SK-N-SH treated with all-trans-retinoic acid at 6 μM for 48 hours (cell line): ENCODE results near the gene UQCRFS1.

Source experiments
- ATAC-seq: fragments of 200-7000 bp; cut with Tn5 transposase; 3 replicates; pipeline ENCODE4 v1.9.1; 2020; ENCODE audit warnings: mild to moderate bottlenecking, moderate library complexity
- ARNTL ChIP-seq: fragments of 450-650 bp; formaldehyde crosslinking; IDR thresholded peaks from 2 replicates; pipeline ENCODE4 v1.5.0; 2020; ENCODE audit warnings: low read depth, mild to moderate bottlenecking, moderate library complexity, borderline replicate concordance
- BACH2 ChIP-seq: fragments of 250-450 bp; sonication (Bioruptor Pico); IDR thresholded peaks from 2 replicates; pipeline ENCODE4 v1.9.0; 2021; ENCODE audit warnings: mild to moderate bottlenecking, borderline replicate concordance
- CREB5 ChIP-seq: fragments of 250-450 bp; sonication (Bioruptor Pico); IDR thresholded peaks from 2 replicates; pipeline ENCODE4 v1.5.1; 2020; ENCODE audit warnings: low read depth, mild to moderate bottlenecking, moderate library complexity
- CSDC2 ChIP-seq: fragments of 250-450 bp; sonication (Bioruptor Pico); IDR thresholded peaks from 2 replicates; pipeline ENCODE4 v1.5.0; 2020; ENCODE audit warnings: mild to moderate bottlenecking, moderate library complexity
- ESRRG ChIP-seq: fragments of 250-450 bp; sonication (Bioruptor Pico); IDR thresholded peaks from 2 replicates; pipeline ENCODE4 v1.6.1; 2021; ENCODE audit warnings: mild to moderate bottlenecking
- GLIS3 ChIP-seq: fragments of 250-450 bp; sonication (Bioruptor Pico); IDR thresholded peaks from 2 replicates; pipeline ENCODE4 v1.5.0; 2020; ENCODE audit warnings: mild to moderate bottlenecking, moderate library complexity
- ISL1 ChIP-seq: fragments of 250-450 bp; sonication (Bioruptor Pico); IDR thresholded peaks from 2 replicates; pipeline ENCODE4 v2.1.2; 2022; ENCODE audit warnings: mild to moderate bottlenecking, moderate library complexity
- OSR1 ChIP-seq: fragments of 250-450 bp; sonication (Bioruptor Pico); IDR thresholded peaks from 2 replicates; pipeline ENCODE4 v1.8.0; 2022; ENCODE audit warnings: moderate library complexity, mild to moderate bottlenecking, inconsistent platforms
- PPARA ChIP-seq: fragments of 250-450 bp; sonication (Bioruptor Pico); IDR thresholded peaks from 2 replicates; pipeline ENCODE4 v1.5.0; 2020; ENCODE audit warnings: mild to moderate bottlenecking, borderline replicate concordance
- RARB ChIP-seq: fragments of 250-450 bp; sonication (Bioruptor Pico); IDR thresholded peaks from 2 replicates; pipeline ENCODE4 v1.8.0; 2021; ENCODE audit warnings: mild to moderate bottlenecking, moderate library complexity
- SNAI2 ChIP-seq: fragments of 250-450 bp; sonication (Bioruptor Pico); IDR thresholded peaks from 2 replicates; pipeline ENCODE4 v1.5.0; 2020; ENCODE audit warnings: mild to moderate bottlenecking, moderate library complexity
- TCF4 ChIP-seq: fragments of 250-450 bp; sonication (Bioruptor Pico); IDR thresholded peaks from 2 replicates; pipeline ENCODE4 v1.8.0; 2021; ENCODE audit warnings: mild to moderate bottlenecking, moderate library complexity, borderline replicate concordance
- TOX ChIP-seq: fragments of 250-450 bp; sonication (Bioruptor Pico); IDR thresholded peaks from 2 replicates; pipeline ENCODE4 v1.8.0; 2021; ENCODE audit warnings: mild to moderate bottlenecking, moderate library complexity, borderline replicate concordance
- ZFP30 ChIP-seq: fragments of 450-650 bp; formaldehyde crosslinking; IDR thresholded peaks from 2 replicates; pipeline ENCODE4 v1.5.0; 2022; ENCODE audit warnings: mild to moderate bottlenecking, moderate library complexity
- ZNF565 ChIP-seq: fragments of 450-650 bp; formaldehyde crosslinking; conservative IDR thresholded peaks from 2 replicates; pipeline ENCODE4 v1.5.0; 2020; ENCODE audit warnings: low read depth, mild to moderate bottlenecking, moderate library complexity
- ZNF70 ChIP-seq: fragments of 450-650 bp; formaldehyde crosslinking; IDR thresholded peaks from 2 replicates; pipeline ENCODE4 v1.5.0; 2020; ENCODE audit warnings: mild to moderate bottlenecking, moderate library complexity
- ZNF8 ChIP-seq: fragments of 450-650 bp; formaldehyde crosslinking; IDR thresholded peaks from 2 replicates; pipeline ENCODE4 v1.5.0; 2020; ENCODE audit warnings: mild to moderate bottlenecking, moderate library complexity
- TF ChIP-seq, protein P1 (sequence below): fragments of 250-450 bp; sonication (Bioruptor Pico); IDR thresholded peaks from 2 replicates; pipeline ENCODE4 v1.8.0; 2020; ENCODE audit warnings: mild to moderate bottlenecking, moderate library complexity, borderline replicate concordance
- TF ChIP-seq, protein P2 (sequence below): fragments of 250-450 bp; sonication (Bioruptor Pico); IDR thresholded peaks from 2 replicates; pipeline ENCODE4 v1.8.0; 2021; ENCODE audit warnings: low read depth, mild to moderate bottlenecking, moderate library complexity, borderline replicate concordance
- TF ChIP-seq, protein P3 (sequence below): fragments of 250-450 bp; sonication (Bioruptor Pico); IDR thresholded peaks from 2 replicates; pipeline ENCODE4 v1.5.0; 2020; ENCODE audit warnings: mild to moderate bottlenecking, moderate library complexity
- TF ChIP-seq, protein P4 (sequence below): fragments of 250-450 bp; sonication (Bioruptor Pico); IDR thresholded peaks from 2 replicates; pipeline ENCODE4 v1.5.1; 2021; ENCODE audit warnings: mild to moderate bottlenecking, moderate library complexity

The UQCRFS1 gene

DNA sequence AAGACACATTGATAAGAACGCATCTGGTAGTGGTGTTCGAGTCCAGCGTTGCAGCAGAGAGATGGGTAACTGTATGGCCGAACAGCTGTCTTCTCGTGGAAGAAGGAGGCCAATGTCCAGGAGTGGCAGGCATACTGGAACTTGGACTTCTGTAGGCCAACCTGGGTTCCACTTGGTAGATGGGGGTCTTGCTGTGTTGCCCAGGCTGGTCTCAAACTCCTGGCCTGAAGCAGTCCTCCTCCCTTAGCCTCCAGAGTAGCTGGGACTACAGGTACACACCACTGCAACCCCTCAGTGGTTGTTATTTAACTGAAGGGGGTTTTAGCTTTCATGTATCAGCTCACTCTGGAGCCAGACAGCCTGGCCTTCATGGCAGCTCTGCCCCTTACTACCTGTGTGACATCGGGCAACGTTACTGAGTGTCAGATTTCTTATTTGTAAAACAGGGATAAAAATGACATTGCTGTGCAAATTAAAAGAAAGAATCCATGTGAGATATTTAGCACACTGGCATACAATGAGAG lies 2.4 kb upstream of the UQCRFS1 start:
- no peak for ATAC-seq
- TF ChIP-seq ARNTL (CRISPR knock-in tag) (no peak), PPARA (CRISPR knock-in tag) (no peak), ZNF70 (CRISPR knock-in tag) (no peak), ISL1 (CRISPR knock-in tag) (no peak), ZNF565 (CRISPR knock-in tag) (no peak), CSDC2 (CRISPR knock-in tag) (no peak)
- TF ChIP-seq, protein P1, sequence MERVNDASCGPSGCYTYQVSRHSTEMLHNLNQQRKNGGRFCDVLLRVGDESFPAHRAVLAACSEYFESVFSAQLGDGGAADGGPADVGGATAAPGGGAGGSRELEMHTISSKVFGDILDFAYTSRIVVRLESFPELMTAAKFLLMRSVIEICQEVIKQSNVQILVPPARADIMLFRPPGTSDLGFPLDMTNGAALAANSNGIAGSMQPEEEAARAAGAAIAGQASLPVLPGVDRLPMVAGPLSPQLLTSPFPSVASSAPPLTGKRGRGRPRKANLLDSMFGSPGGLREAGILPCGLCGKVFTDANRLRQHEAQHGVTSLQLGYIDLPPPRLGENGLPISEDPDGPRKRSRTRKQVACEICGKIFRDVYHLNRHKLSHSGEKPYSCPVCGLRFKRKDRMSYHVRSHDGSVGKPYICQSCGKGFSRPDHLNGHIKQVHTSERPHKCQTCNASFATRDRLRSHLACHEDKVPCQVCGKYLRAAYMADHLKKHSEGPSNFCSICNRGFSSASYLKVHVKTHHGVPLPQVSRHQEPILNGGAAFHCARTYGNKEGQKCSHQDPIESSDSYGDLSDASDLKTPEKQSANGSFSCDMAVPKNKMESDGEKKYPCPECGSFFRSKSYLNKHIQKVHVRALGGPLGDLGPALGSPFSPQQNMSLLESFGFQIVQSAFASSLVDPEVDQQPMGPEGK (CRISPR knock-in tag) = no peak

DNA sequence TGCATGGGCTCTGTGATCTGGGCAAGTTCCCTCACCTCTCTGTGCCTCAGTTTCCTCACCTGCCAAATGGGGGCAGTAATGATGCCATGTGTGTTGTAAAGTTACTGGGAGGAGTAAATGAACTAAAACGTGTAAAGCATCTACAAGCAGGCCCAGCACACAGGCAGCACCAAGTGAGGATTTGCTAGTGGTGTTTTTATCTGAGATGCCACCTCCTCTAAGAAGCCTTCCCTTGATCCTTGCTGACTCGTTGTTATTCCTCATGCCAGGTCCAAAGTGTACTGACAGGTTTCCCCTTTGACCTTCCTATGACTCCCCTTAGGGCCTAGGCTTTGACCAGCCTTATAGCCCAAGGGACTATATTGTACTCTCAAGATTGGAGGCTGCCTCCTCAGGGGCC lies 1.5 kb upstream of the UQCRFS1 start:
- ATAC-seq = no peak
- TF ChIP-seq, protein P2, sequence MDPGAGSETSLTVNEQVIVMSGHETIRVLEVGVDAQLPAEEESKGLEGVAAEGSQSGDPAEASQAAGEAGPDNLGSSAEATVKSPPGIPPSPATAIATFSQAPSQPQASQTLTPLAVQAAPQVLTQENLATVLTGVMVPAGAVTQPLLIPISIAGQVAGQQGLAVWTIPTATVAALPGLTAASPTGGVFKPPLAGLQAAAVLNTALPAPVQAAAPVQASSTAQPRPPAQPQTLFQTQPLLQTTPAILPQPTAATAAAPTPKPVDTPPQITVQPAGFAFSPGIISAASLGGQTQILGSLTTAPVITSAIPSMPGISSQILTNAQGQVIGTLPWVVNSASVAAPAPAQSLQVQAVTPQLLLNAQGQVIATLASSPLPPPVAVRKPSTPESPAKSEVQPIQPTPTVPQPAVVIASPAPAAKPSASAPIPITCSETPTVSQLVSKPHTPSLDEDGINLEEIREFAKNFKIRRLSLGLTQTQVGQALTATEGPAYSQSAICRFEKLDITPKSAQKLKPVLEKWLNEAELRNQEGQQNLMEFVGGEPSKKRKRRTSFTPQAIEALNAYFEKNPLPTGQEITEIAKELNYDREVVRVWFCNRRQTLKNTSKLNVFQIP = no peak
- TF ChIP-seq, protein P1 (CRISPR knock-in tag) = no peak
- no peak for TF ChIP-seq ZFP30 (CRISPR knock-in tag)
- TF ChIP-seq ESRRG (CRISPR knock-in tag) = no peak

DNA sequence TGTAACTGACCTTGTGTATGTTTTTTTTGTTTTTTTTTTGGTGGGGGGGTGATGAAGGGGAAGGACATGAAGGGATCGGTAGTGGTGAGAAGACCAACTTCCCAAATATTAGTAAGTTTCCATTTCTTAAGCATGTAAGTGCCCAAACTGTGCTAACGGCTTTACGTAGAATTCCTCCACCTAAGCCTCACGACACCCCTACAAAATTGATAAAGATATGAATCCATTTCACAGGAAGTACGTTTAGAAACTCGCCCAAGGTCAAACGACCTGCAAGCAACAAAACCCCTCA lies 649 bp downstream of the UQCRFS1 start:
- TF ChIP-seq, protein P3, sequence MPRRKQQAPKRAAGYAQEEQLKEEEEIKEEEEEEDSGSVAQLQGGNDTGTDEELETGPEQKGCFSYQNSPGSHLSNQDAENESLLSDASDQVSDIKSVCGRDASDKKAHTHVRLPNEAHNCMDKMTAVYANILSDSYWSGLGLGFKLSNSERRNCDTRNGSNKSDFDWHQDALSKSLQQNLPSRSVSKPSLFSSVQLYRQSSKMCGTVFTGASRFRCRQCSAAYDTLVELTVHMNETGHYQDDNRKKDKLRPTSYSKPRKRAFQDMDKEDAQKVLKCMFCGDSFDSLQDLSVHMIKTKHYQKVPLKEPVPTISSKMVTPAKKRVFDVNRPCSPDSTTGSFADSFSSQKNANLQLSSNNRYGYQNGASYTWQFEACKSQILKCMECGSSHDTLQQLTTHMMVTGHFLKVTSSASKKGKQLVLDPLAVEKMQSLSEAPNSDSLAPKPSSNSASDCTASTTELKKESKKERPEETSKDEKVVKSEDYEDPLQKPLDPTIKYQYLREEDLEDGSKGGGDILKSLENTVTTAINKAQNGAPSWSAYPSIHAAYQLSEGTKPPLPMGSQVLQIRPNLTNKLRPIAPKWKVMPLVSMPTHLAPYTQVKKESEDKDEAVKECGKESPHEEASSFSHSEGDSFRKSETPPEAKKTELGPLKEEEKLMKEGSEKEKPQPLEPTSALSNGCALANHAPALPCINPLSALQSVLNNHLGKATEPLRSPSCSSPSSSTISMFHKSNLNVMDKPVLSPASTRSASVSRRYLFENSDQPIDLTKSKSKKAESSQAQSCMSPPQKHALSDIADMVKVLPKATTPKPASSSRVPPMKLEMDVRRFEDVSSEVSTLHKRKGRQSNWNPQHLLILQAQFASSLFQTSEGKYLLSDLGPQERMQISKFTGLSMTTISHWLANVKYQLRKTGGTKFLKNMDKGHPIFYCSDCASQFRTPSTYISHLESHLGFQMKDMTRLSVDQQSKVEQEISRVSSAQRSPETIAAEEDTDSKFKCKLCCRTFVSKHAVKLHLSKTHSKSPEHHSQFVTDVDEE (CRISPR knock-in tag) = no peak
- TF ChIP-seq TCF4 (CRISPR knock-in tag) (no peak), TOX (CRISPR knock-in tag) (no peak), ISL1 (CRISPR knock-in tag) (no peak), CREB5 (no peak), BACH2 (CRISPR knock-in tag) (no peak), ZNF565 (CRISPR knock-in tag) (no peak), ARNTL (CRISPR knock-in tag) (no peak), ZNF70 (CRISPR knock-in tag) (no peak), PPARA (CRISPR knock-in tag) (no peak), RARB (CRISPR knock-in tag) (no peak), GLIS3 (CRISPR knock-in tag) (no peak), OSR1 (CRISPR knock-in tag) (no peak), ZFP30 (CRISPR knock-in tag) (no peak), CSDC2 (CRISPR knock-in tag) (no peak), SNAI2 (CRISPR knock-in tag) (no peak), ZNF8 (CRISPR knock-in tag) (no peak)
- TF ChIP-seq, protein P4, sequence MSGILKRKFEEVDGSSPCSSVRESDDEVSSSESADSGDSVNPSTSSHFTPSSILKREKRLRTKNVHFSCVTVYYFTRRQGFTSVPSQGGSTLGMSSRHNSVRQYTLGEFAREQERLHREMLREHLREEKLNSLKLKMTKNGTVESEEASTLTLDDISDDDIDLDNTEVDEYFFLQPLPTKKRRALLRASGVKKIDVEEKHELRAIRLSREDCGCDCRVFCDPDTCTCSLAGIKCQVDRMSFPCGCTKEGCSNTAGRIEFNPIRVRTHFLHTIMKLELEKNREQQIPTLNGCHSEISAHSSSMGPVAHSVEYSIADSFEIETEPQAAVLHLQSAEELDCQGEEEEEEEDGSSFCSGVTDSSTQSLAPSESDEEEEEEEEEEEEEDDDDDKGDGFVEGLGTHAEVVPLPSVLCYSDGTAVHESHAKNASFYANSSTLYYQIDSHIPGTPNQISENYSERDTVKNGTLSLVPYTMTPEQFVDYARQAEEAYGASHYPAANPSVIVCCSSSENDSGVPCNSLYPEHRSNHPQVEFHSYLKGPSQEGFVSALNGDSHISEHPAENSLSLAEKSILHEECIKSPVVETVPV = no peak
- TF ChIP-seq, protein P2 = no peak
- no peak for ATAC-seq
